Stimulated activated CD4-positive, alpha-beta T cell treated with anti-CD3 and anti-CD28 coated beads, Interleukin-4, amount 100 ng/mL, for 4 hours (primary cell): ENCODE data around the gene SLC25A21.
"Not testable (repeated sequence)": the region's sequence is repeated elsewhere in the genome, so short reads cannot be mapped to it uniquely, and the experiment has no call there.

ENCODE experiments used
- DNase-seq, 2 experiments: peaks; one replicate each; pipeline ENCODE4 v3.0.0-alpha.2; 2020

Gene SLC25A21

GRCh38 chr14:36816481-36816880 lies 355.9 kb downstream of the SLC25A21 start:
- no peak for DNase-seq

DNA sequence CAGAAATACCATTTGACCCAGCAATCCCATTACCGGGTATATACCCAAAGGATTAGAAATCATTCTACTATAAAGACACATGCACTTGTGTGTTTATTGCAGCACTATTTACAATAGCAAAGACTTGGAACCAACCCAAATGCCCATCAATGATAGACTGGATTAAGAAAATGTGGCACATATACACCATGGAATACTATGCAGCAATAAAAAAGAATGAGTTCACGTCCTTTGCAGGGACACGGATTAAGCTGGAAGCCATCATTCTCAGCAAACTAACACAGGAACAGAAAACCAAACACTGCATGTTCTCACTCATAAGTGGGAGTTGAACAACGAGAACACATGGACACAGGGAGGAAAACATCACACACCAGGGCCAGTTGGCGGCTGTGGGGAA lies 357.6 kb downstream of the SLC25A21 start:
- not testable (repeated sequence) for DNase-seq

DNA sequence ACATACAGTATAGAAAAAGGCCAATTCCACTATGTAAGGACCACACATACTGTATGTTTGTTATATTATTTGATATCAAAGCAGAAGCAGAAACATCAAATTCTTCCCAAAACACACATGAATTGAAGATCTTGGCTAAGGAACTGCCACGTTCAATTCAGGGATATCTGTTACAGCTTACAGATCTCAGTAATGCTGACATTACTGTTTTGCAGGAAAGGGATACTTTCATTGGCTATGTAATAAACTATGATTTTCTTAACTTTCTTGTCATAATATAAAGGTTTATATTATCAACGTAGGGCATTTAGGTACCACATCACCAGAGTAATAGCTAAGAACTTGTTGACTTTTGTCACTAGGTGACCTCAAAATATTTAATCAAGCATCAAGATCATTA lies 362.2 kb downstream of the SLC25A21 start:
- no peak for DNase-seq

DNA sequence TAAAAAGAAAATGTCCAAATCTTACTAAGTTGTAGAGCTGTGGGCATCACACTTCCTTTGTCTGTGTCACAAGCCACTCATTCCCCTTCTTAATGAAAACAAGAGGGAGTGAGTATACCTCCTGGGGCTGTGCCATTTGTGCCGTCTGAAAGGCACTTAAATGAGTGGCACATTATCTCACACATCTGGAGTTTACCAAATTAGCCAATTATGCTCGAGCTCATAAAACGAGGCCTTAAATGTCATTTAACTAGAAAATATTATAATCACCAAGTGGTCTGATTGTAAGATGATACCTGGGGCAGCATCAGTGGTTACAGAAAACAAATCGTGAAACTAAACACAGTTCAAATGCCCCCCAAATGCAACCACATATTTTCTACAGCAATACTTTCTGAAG lies 364.7 kb downstream of the SLC25A21 start:
- DNase-seq: no peak

- DNase-seq: no peak
Measured at GRCh38 chr14:36805131-36805559, 367.3 kb downstream of the SLC25A21 start.

- no peak for DNase-seq
Measured at GRCh38 chr14:36797634-36798033, 374.8 kb downstream of the SLC25A21 start.

DNA sequence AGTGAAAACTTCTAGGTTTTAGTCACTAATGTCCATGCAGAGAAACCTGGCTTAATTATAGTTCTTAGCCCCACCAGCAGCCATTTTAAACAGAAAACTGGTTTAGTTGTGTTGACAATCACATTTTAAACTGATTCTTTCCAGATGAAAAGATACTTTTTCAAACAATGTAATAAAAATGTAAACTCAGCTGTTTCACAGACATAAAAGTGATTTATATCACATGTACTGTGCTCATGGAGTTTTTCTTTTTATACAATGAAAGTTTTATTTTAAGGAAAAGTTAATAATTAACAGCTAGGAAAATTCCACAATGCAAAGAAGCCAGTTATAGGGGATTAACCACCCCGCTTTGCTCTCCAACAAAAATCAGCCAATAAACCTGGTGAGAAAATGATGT lies 381.0 kb downstream of the SLC25A21 start:
- no peak for DNase-seq

DNA sequence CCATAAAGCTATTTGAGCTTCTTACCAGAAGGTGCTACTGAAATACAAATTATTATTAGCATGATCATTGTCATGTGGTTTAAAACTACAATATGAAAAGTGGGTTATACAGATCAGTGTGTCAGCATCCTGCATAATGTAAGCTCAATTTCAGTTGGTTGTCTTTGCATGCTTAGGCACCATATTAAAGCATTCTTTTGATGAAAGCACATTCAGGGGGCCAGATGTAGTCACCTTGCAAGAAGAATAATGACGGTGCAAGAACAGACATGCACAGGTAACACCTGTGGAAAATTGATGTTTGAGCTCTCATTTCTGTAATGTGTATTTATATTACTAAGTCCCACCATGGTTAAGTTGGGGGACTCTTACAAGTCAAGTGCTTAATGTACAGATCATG lies 386.9 kb downstream of the SLC25A21 start:
- DNase-seq: no peak

DNA sequence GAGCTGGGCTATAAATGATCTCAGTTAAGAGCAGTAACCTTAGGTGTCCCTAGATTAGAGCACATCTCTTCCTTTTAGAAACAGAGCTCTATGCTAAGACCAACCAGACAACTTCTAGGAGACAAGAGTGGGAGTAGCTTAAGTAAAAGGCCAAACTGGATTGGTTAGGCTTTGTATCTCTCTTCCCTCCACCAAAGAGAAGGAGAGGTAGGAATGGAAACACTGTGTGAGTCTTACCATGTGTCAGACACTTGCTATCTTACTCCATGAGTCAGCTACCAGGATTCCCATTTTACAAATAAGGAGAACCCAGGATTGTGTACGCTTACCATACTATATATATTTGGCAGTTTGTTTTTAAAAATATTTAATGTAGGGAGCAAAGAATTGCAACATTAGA lies 387.9 kb downstream of the SLC25A21 start:
- DNase-seq: no peak

DNA sequence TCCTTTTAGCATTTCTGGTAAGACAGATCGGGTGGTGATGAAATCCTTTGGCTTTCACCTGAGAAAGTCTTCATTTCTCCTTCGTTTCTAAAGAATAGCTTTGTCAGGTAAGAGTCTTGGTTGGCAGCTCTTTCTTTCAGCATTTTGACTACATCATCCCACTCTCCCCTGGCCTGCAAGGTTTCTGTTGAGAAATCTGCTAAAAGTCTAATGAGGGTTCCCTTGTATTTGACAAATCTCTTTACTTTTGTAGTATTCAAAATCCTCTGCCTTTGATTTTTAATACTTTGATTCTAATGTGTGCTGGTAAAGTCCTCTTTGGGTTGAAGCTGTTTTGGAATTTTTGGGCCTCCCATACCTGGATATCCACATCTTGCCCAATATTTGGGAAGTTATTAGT lies 390.5 kb downstream of the SLC25A21 start:
- no peak for DNase-seq

DNA sequence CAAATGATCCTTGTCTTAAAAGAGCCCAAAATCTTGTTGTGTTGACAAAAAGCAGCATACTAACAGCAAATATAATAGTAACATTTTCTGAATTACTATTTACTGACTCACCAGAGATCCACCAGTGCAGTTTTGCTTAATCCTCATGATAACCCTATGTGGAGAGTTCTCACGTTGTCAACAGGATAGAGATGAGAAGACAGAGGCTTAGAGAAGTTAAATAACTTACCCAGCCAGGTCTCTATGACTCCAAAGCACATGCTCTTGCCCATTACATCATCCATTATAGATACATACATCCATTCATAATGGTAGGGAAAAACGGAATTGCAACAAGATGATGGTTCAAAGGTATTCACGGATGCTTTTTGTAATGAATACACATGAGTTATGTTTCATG lies 398.8 kb downstream of the SLC25A21 start:
- no peak for DNase-seq

DNA sequence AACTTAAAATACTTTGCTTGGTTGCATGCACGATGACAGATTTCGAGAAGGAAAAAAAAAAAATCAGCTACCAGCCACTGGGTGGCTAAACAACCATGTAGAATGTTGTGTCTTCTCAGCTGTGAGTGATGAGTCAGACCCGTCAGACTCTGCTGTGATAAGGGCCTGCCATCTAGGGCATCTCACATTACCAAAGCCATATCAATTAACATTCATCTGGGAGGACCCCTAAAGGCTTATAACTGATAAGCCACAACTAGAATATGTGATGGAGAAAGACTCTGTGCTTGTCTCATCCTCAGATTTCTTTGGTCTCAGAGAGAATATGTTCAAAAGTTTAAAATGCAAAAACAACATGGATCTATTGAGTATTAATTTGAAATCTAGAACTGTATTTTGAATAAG lies 399.3 kb downstream of the SLC25A21 start:
- no peak for DNase-seq

DNA sequence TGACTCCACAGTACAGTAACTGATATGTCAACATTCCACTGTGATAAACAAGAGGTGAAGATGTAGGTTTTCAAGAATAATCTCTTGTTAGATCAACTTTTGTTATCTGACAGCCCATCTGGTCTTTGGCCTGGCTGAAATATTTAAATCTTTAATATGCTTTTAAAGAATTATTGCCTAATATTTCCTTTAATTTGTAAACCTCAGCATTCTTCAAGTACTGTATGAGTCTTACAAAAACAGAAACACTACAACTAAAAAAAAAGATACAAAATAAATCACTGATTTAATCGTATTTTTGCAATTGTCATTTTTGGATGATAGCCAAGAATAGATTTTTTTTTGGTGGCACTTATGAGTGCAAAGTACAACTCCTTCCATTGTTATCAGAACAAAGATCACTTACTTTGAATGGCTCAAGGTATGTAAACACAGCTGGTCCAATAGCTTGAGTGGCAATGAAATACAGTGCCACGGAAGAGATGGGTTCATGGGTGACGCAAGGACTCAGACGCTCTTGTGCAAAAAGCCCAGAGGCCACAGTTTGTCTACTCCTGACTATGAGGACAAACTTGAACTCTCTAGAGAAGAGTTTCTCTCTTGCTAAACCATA lies 401.3 kb downstream of the SLC25A21 start:
- DNase-seq: no peak

DNA sequence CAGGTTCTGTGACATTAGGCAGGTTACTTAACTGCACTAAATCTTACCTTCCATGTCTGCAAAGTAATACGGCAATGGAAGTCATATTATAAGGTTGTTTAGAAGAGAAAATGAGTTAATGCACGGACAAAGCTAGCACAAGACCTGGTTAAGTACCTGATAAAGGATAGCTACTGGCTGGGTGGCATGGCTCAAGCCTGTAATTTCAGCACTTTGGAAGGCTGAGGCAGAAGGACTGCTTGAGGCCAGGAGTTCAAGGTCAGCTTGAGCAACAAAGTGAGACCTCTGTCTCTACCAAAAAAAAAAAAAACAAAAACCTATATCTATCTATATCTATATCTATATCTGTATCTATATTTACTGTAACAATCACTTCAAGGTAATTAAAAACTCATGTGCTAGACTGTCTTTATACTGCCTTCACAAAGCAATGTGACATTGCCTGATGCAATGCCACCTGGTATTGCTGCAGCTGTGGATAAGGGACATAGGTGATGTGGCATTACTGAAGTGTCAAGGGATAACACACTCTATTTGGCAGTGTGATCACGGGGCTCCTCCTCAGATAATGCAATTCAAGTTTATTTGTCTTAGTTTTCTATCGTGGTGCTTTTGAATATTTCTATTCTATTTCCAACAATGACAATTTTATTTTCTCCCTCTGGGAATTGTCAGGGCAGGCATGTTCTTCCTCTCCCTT lies 403.6 kb downstream of the SLC25A21 start:
- DNase-seq: no peak

GRCh38 chr14:36767603-36768281 lies 404.7 kb downstream of the SLC25A21 start:
- DNase-seq: no peak

DNA sequence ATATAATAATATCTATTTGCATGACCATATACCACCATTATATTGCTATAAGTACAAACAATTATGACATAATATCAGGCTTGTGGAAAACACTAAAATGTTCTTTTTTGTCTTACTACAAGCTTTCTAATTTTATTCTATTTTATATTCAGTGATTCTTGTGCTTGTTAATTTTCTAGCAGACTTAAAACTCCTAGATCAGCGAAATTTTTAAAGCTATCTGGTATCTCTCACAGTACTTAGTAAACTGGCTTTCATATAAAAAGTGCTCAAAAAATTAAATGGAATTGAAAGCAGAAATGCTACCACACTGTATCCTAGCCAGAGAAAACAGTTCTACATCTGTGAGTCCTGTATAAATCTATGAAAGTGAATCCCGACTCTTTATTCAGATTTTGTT lies 405.4 kb downstream of the SLC25A21 start:
- no peak for DNase-seq

DNA sequence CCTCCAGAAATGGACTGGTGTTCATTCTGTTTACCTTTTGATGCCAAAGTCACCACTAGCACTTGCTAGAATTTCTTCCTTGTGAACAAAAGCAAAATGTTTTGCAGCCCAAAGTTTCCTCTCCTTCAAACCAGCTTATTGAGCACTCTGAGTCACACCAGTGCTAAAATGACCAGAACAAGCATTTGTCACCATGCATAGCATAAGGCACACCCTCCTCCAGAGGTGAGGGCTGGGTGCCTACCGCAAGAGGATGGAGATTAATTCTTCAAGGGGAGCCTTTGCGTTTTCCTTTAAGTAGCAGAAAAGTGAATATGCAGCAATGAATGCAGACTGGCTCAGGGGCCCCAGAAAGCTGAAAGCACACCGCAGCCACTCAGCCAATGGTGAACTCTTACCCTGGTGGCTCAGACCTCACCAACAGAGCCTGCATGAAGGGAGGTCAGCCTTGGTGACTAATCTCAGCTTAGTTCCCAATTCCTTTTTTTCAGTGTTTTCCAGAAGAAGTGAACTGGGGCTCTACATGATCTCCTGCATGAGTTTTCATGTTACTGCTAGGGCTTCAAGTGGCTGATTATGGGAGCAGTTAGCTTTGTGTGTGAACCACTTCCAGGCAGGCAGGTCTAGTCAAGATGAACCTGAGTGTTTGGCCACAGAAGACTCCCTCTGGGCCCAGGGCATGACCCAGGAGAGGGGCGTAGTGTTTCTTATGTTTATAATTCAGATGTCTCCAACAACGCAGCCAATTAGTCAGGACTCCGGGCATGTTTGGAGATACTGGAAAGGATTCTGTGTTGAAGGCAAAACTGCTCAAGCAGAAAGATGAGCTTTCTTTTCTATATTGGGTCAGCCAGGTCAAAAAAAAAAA lies 414.4 kb downstream of the SLC25A21 start:
- DNase-seq: no peak

DNA sequence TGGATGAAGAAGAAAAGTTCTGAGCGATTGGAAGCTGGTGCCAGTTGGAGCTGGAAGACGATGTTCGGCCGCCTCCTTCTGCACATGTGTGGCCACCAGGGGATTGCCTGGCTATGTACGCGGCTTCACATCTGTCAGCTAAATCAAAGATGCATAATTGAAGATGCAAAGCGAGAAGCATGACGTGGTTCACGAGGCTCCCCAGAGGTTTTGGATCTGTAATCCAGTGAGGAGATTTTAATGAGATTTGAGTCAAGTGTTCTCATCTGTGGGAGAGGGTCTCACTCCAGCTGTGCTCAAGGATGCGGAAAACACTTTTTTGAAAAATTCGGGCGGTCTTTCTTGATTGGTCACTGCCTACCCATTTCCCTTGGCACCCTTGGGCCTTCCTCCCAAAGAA lies 416.2 kb downstream of the SLC25A21 start:
- DNase-seq: no peak

GRCh38 chr14:36755756-36756155 lies 416.6 kb downstream of the SLC25A21 start:
- no peak for DNase-seq

GRCh38 chr14:36751920-36752319 lies 420.5 kb downstream of the SLC25A21 start:
- no peak for DNase-seq

- no peak for DNase-seq
Measured at GRCh38 chr14:36751106-36751505, 421.3 kb downstream of the SLC25A21 start.

DNA sequence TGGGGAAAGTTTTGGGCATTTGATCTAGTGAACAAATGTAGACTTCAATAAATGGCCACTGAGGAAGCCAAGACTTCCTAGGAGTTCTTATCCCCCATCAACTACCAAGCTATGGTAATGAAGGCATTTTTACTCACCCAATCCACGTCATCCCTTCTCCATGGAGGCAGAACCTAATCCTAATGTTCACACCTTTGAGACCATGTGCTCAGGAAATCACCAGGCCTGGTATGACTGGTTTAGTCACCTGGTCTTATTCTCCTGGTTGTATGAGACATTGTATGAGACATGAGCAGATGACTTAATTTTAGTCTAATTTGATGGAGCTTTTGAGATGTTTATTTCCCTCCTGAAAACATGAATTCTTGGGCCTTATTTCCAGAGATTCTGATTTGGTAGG lies 422.2 kb downstream of the SLC25A21 start:
- DNase-seq: no peak

DNA sequence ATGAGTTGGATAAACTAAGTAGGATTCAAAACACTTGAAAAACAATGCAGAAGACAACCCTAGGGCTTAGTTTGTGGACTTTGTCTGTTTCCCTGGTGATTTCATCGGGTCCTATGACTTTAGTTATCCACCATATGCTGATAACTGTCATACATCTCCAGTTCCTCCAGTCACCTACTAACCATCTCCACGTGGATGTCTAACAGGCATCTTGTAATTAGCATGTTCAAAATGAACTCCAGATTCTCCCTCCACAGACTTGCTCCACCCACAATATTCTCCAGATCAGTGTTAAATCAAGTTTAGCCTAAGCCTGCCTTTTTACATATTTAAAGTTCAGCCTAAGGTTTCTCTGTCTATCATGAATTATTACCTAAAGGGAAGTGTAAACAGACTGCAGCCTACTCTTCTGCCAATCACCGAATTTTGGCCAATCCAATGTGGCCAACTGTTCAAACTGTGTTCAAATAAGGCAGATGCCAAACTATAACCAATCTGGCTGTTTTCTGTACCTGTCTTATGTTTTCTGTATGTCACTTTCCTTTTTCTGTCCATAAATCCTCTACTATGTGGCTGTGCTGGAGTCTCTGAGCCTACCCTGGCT lies 423.7 kb downstream of the SLC25A21 start:
- DNase-seq: no peak
